Left ventricle myocardium inferior (tissue), 1 donor: ENCODE data around the gene C1orf74. TPM values are rescaled to one million over a fixed set of nuclear protein-coding genes. Genes with fewer than 3 reads are reported as not detected.

ENCODE experiments used
- DNase-seq: peaks from one replicate; pipeline ENCODE4 v3.0.0-alpha.2; 2020
- H3K27ac ChIP-seq: fragments of 200-600 bp; replicated peaks from 2 replicates; pipeline ENCODE4 v1.8.0; 2021
- H3K27me3 ChIP-seq: fragments of 200-600 bp; 2 replicates; pipeline ENCODE4 v1.8.0; 2021; ENCODE audit warnings: low read depth
- H3K36me3 ChIP-seq: fragments of 200-600 bp; 2 replicates; pipeline ENCODE4 v1.8.0; 2021
- H3K4me1 ChIP-seq: fragments of 200-600 bp; 2 replicates; pipeline ENCODE4 v1.8.0; 2021
- H3K4me3 ChIP-seq: fragments of 200-600 bp; 2 replicates; pipeline ENCODE4 v1.8.0; 2021; ENCODE audit warnings: mild to moderate bottlenecking, moderate library complexity
- H3K9me3 ChIP-seq: fragments of 200-600 bp; replicated peaks from 2 replicates; pipeline ENCODE4 v1.8.0; 2021
- intact Hi-C: fragments of 100-400 bp; cut with micrococcal nuclease; formaldehyde crosslinking; loops from one replicate; pipeline ENCODE4 v1.11.0; 2022
- total RNA-seq: library from RNA; stranded (reverse); fragmentation: NEBNext Ultra II Directional; extraction: Animal tissue kit (Norgen Biotek cat#: 25700); gene quantifications from one replicate; pipeline ENCODE4 v1.2.1, GENCODE V29; 2021
- TF ChIP-seq, protein P1 (sequence below): fragments of 200-600 bp; IDR thresholded peaks from 2 replicates; pipeline ENCODE4 v1.8.0; 2021; ENCODE audit warnings: antibody characterized with exemption, mild to moderate bottlenecking, borderline replicate concordance
- donor health status: DM: no; HTN: yes; CAD: no; lungs with severe emphysema.

C1orf74 gene
- total RNA-seq, 1 donor from 2014 or later = 1.9 TPM

DNA sequence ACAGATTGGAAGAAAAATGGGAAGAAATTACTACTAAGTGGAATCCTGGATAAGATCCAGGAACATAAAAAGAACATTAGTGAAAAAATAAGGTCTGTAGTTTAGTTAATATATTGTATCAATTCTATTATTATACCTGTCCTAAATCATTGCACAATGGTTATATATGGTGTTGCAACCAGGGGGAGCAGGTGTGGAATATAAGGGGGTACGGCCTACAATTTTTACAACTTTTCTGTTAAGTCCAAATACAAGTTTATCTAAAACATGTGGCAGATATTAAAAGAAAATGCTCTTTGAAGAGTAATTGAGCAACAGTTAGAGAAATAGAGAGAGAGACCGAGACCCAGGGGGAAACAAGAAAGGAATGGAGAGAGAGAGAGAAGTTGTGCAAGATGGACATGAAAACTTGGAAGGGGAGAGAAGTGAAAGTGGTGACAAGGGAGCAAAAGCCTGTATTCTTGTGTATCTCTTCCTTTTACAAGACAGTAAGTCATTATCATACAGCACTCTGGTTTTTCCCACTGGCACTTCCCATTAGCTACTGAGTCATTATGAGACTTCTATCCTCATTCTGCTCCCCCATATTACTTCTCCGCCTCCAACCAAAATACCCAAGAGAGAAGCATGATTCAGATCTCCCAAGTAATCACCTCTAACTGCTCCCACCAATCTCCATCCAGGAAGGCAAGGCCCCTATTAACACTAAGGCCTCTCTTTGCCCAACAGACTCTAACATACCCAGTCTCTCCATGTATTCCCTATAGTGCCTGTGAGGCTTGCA, 50.8 kb downstream of the C1orf74 start:
- TF ChIP-seq, protein P1, sequence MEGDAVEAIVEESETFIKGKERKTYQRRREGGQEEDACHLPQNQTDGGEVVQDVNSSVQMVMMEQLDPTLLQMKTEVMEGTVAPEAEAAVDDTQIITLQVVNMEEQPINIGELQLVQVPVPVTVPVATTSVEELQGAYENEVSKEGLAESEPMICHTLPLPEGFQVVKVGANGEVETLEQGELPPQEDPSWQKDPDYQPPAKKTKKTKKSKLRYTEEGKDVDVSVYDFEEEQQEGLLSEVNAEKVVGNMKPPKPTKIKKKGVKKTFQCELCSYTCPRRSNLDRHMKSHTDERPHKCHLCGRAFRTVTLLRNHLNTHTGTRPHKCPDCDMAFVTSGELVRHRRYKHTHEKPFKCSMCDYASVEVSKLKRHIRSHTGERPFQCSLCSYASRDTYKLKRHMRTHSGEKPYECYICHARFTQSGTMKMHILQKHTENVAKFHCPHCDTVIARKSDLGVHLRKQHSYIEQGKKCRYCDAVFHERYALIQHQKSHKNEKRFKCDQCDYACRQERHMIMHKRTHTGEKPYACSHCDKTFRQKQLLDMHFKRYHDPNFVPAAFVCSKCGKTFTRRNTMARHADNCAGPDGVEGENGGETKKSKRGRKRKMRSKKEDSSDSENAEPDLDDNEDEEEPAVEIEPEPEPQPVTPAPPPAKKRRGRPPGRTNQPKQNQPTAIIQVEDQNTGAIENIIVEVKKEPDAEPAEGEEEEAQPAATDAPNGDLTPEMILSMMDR = no peak
- intact Hi-C loops = no loop called here
- Histone ChIP-seq H3K4me3 (no peak overlapping the region), H3K27ac (peak overlapping the region; percentile 13), H3K4me1 (peaks cover 38% of the 10 kb centered on the region), H3K9me3 (no peaks in the 10 kb centered on the region), H3K27me3 (no peaks in the 10 kb centered on the region), H3K36me3 (no peaks in the 10 kb centered on the region)
- DNase-seq = no peak

DNA sequence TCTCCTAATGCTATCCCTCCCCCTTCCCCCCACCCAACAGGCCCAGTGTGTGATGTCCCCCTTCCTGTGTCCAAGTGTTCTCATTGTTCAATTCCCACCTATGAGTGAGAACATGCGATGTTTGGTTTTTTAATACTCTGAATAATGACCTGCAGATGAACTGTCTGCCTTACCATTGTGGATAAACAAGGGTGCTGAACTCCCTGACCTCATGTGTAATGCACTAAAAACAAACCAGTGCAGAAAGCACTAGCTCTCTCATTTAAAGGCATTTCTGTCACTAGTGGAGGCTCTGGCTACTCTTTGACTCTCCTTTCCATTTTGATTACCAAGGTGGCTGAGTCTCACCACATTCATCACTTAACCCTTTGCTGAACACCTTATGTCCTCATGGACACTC, 51.6 kb downstream of the C1orf74 start:
- H3K27me3 ChIP-seq = no peaks in the 10 kb centered on the region
- TF ChIP-seq, protein P1 = no peak
- peaks cover 45% of the 10 kb centered on the region for H3K4me1 ChIP-seq
- intact Hi-C loops = no loop called here
- no peaks in the 10 kb centered on the region for H3K36me3 ChIP-seq
- H3K4me3 ChIP-seq = no peak overlapping the region
- H3K9me3 ChIP-seq = no peaks in the 10 kb centered on the region
- DNase-seq = no peak
- peak overlapping the region; percentile 12 for H3K27ac ChIP-seq

DNA sequence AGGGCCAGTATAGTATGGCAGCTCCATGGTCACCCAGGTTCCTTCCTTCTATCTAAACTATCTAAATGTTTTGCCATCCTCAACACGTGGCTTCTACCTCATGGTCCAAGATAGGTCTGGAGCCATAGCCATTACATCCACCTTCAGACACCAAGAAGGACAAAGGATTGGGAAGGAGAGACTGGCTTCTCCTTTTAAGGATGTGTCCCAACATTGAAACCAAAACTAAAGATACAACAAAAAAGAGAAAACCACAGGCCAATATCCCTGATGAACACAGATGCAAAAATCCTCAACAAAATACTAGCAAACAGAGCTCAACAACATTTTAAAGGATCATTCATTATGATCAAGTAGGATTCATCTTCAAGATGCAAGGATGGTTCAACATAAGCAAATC, 54.9 kb downstream of the C1orf74 start:
- Histone ChIP-seq H3K36me3 (no peaks in the 10 kb centered on the region), H3K4me1 (peaks cover 47% of the 10 kb centered on the region), H3K27ac (peak overlapping the region; percentile 64), H3K9me3 (no peaks in the 10 kb centered on the region), H3K27me3 (no peaks in the 10 kb centered on the region), H3K4me3 (no peak overlapping the region)
- intact Hi-C loops = no loop called here
- DNase-seq = no peak
- TF ChIP-seq, protein P1 = no peak

Other genes with a start within 250 kb of the C1orf74 start
- not detected for gene CAMK1G, start 200.8 kb downstream of the C1orf74 start, total RNA-seq
- gene LAMB3, start 132.1 kb downstream of the C1orf74 start, total RNA-seq = 6.5 TPM
- 307 TPM for gene G0S2, start 109.1 kb downstream of the C1orf74 start, total RNA-seq
- 4.1 TPM for gene HSD11B1, start 79.7 kb downstream of the C1orf74 start, total RNA-seq
- gene TRAF3IP3, start 28.5 kb downstream of the C1orf74 start, total RNA-seq = 1.2 TPM
- gene IRF6, start 21.6 kb upstream of the C1orf74 start, total RNA-seq = 43.3 TPM
- gene UTP25, start 43.4 kb upstream of the C1orf74 start, total RNA-seq = 2.4 TPM
- not detected for gene SYT14, start 153.7 kb upstream of the C1orf74 start, total RNA-seq